Sciatic nerve (tissue), 2 donors: Measurements from ENCODE around the gene YOD1. TPM values are rescaled to one million over a fixed set of nuclear protein-coding genes. Genes with fewer than 3 reads are reported as not detected.

Experiments used
- ATAC-seq: fragments of 200-7000 bp; cut with Tn5 transposase; one replicate; pipeline ENCODE4 v1.9.1; 2020; ENCODE audit warnings: mild to moderate bottlenecking, moderate library complexity
- DNase-seq: peaks from one replicate; pipeline ENCODE4 v3.0.0-alpha.2; 2020; ENCODE audit warnings: low spot score
- intact Hi-C: fragments of 100-400 bp; cut with DNase I; formaldehyde crosslinking; loops from one replicate; pipeline ENCODE4 v1.14.2; 2022
- total RNA-seq: library from RNA; stranded (reverse); fragmentation: NEBNext Ultra II Directional; extraction: Animal tissue kit (Norgen Biotek cat#: 25700); gene quantifications from one replicate; pipeline ENCODE4 v1.2.1, GENCODE V29; 2021
- donor health status: DM: no; HTN: no; CAD: no.
- donor health status: DM: no; HTN: no; CAD: no.

YOD1 gene
- total RNA-seq, 1 donor from 2014 or later = 15.3 TPM

DNA sequence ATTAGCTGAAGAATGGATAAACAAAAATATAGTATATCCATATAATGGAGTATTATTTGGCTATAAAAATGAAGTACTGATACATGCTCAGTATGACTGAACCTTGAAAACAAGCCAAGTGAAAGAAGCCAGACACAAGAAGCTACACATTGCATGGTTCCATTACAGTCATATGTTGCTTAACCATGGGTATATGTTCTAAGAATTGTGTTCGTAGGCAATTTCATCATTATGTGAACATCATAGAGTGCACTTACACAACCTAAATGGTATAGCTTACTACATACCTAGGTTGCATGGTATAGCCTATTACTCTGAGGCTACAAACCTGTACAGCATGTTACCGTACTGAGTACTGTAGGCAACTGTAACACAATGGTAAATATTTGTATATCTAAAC is 52.2 kb downstream of the YOD1 start:
- DNase-seq = no peak
- intact Hi-C loops = no loop called here
- ATAC-seq = no peak

Other genes starting within 250 kb of the YOD1 start
- not detected for gene IL20, start 185.6 kb downstream of the YOD1 start, total RNA-seq
- gene IL24, start 153.8 kb downstream of the YOD1 start, total RNA-seq = not detected
- gene FCMR, start 129.3 kb downstream of the YOD1 start, total RNA-seq = 5.0 TPM
- 0.49 TPM for gene PIGR, start 104.7 kb downstream of the YOD1 start, total RNA-seq
- not detected for gene FCAMR, start 80.7 kb downstream of the YOD1 start, total RNA-seq
- gene C1orf116, start 18.5 kb downstream of the YOD1 start, total RNA-seq = 0.49 TPM
- gene PFKFB2, start 2.1 kb upstream of the YOD1 start, total RNA-seq = 16.7 TPM
- 1.8 TPM for gene C4BPB, start 37.7 kb upstream of the YOD1 start, total RNA-seq
- 0.27 TPM for gene C4BPA, start 53.0 kb upstream of the YOD1 start, total RNA-seq